Ovary (tissue), 3 donors: Measurements from ENCODE around the gene ZNF800.

Experiments used
- EP300 ChIP-seq: sonication (generic); formaldehyde crosslinking; IDR thresholded peaks from one replicate; pipeline ENCODE4 v1.6.1; 2017; ENCODE audit warnings: antibody characterized with exemption
- POLR2A ChIP-seq: fragments of 450-650 bp; IDR thresholded peaks from one replicate; pipeline ENCODE4 v1.6.1; 2017; ENCODE audit warnings: antibody characterized with exemption, mild to moderate bottlenecking, moderate library complexity
- TF ChIP-seq, protein P1 (sequence below), 3 donors: fragments of 450-650 bp in 2 of 3; fragments of 200-600 bp in 1 of 3; IDR thresholded peaks; one replicate each; pipeline versions ENCODE4 v1.5.1 to v1.8.0; 2016 to 2022; ENCODE audit warnings: antibody characterized with exemption in 3 of 3, mild to moderate bottlenecking in 1 of 3
- donor health status: DM: no; HTN: no; CAD: no.

DNA sequence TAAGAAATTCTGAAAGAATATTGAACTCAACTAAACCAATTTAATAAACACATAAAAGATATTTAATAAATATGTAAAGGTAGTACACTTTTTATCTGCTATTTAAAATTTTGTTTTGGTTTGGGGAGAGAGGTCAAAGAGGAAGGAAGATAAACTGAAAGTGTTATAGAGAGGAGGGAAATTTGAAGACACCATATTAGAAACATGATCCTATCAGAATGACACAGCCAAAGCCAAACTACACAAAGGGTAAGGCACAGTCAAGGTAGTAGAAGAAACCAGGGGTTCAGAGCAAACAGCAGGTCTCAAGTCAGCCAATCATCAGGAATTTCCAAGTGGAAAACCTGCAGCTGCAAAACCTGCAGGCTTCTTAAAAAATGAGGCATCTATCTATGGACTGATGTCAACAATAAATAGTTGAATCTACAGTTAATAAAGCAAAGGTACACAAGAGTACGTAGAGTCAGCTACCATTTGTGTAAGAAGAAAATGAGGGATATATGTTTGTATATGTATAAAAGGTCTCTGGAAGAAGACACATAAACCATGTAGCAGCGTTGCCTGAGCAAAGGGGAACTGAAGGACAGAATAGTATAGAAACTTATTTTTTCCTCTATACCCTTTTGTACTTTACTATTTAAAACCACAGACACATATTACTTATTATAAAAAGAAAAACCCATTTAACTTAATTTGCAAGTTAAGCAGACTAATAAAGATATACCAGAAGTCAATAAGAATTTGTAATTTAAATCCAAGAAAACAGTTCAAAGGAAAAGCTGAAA is 10.0 kb downstream of the ZNF800 start:
- TF ChIP-seq, protein P1, sequence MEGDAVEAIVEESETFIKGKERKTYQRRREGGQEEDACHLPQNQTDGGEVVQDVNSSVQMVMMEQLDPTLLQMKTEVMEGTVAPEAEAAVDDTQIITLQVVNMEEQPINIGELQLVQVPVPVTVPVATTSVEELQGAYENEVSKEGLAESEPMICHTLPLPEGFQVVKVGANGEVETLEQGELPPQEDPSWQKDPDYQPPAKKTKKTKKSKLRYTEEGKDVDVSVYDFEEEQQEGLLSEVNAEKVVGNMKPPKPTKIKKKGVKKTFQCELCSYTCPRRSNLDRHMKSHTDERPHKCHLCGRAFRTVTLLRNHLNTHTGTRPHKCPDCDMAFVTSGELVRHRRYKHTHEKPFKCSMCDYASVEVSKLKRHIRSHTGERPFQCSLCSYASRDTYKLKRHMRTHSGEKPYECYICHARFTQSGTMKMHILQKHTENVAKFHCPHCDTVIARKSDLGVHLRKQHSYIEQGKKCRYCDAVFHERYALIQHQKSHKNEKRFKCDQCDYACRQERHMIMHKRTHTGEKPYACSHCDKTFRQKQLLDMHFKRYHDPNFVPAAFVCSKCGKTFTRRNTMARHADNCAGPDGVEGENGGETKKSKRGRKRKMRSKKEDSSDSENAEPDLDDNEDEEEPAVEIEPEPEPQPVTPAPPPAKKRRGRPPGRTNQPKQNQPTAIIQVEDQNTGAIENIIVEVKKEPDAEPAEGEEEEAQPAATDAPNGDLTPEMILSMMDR (IDR thresholded peaks at IDR 0.05): no peak
- no peak for TF ChIP-seq POLR2A
- no peak for TF ChIP-seq EP300
